ENCODE data around the gene CST3. TPM values are rescaled to one million over a fixed set of nuclear protein-coding genes. Genes with fewer than 3 reads are reported as not detected.
"Not testable (repeated sequence)": the region's sequence is repeated elsewhere in the genome, so short reads cannot be mapped to it uniquely, and the experiment has no call there.

Gene CST3
- total RNA-seq, 2 donors from 2014 or later: 1,107 to 2,392 TPM

DNA sequence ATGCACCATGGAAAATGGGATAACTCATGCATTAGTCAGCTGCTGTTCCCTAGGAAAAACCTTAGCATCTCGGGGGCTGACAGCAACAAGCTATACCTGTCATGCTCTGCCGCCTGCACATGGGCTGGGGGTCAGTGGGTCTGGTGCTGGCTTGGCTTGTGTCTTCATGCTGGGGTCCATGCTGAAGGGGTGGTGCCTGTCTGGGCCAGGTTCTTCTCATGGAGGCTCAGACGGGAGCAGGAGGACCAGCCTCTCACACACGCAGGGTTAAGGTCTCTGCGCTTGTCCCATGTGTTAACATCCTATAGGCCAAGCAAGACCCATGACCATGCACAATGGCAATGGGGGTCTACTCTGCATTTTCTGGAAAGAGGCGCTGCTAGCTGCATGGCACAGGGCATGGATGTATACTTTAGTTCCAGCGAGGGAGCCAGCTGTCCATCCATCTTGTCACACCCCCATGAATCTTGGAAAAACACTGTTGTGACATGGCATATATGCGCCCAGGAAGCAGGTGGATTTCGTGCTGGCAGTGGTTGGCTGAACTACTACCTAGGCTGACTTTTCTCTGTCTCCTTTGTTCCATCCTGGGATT, 24.6 kb upstream of the CST3 start:
- ATAC-seq (ENCODE audit: insufficient number of reproducible peaks, low FRiP score, low read depth) (no peak), DNase-seq (ENCODE audit: low spot score) (no peak)
- Histone ChIP-seq H3K36me3 (no peaks in the 10 kb centered on the region), H3K4me3 (no peak overlapping the region), H3K9me3 (no peaks in the 10 kb centered on the region), H3K27ac (no peak overlapping the region), H3K27me3 (replicated peaks; ENCODE audit: insufficient read depth) (no peaks in the 10 kb centered on the region), H3K4me1 (ENCODE audit: control insufficient read depth in 1 of 2, low read depth in 2 of 2) (peaks cover 3 to 9% of the 10 kb centered on the region in 2 donors)
- TF ChIP-seq, protein P1, sequence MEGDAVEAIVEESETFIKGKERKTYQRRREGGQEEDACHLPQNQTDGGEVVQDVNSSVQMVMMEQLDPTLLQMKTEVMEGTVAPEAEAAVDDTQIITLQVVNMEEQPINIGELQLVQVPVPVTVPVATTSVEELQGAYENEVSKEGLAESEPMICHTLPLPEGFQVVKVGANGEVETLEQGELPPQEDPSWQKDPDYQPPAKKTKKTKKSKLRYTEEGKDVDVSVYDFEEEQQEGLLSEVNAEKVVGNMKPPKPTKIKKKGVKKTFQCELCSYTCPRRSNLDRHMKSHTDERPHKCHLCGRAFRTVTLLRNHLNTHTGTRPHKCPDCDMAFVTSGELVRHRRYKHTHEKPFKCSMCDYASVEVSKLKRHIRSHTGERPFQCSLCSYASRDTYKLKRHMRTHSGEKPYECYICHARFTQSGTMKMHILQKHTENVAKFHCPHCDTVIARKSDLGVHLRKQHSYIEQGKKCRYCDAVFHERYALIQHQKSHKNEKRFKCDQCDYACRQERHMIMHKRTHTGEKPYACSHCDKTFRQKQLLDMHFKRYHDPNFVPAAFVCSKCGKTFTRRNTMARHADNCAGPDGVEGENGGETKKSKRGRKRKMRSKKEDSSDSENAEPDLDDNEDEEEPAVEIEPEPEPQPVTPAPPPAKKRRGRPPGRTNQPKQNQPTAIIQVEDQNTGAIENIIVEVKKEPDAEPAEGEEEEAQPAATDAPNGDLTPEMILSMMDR (IDR thresholded peaks at IDR 0.05): no peak

DNA sequence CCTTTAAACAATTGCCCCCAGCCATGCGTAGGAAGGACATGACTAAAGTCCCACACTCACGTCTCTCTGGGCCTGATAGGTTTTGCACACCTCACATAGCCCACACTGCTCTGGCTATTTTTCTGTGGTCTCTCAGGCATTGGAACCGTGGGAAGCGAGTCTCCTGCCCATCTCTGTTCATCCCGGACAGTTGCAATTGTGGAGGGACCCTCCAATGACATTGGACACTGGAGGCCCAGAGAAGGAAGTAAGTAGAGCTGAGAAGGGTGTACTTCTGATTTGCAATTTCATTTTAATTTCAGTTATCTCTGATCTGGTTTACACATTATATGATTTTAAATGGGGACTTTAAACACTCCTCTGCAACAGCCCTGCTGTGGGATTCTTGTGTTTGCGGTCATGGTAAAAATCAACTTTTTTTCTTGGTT, 23.3 kb upstream of the CST3 start:
- H3K4me3 ChIP-seq: no peak overlapping the region
- no peak for DNase-seq (ENCODE audit: low spot score)

DNA sequence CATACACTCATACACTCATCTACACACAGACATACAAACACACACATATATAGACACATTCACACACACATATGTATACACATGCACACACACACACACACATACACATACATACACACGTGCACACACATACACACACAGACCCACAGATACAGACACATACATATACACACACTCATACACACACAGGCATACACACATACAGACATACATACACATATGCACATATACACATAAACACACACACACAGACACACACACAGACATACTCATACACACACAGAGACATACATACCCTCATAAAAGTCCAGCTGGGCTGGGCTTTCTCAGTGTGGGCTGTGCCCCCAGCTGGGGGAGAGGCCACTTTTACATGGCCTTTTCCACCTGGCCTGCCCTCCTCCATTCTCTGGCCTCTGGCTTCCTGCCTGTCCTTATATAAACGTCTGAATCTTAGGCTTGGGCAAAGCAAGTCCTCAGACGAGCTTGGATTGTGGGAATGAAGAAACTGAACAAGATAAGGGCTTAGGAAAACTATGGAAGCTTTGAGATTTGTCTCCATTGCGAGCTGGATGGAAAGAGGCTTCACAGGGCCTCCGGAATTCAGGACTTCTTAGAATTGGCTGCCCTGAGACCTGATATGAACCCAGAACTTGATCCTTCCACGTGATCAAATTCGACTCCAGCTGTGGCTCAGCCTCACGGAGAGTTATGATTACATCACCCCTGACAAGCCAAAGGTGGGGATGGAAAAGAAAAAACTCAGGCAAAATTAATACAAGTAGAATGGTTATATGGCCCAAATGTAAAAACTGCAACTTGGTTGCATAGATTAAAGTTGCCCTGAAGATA, 22.5 kb upstream of the CST3 start:
- Histone ChIP-seq H3K27ac (peak overlapping the region in 1 of 2 donors; percentile 20), H3K36me3 (no peaks in the 10 kb centered on the region), H3K27me3 (replicated peaks; ENCODE audit: insufficient read depth) (no peaks in the 10 kb centered on the region), H3K4me3 (no peak overlapping the region), H3K4me1 (ENCODE audit: control insufficient read depth in 1 of 2, low read depth in 2 of 2) (peaks cover 7 to 22% of the 10 kb centered on the region in 2 donors), H3K9me3 (no peaks in the 10 kb centered on the region)
- ATAC-seq (ENCODE audit: insufficient number of reproducible peaks, low FRiP score, low read depth) (no peak), DNase-seq (ENCODE audit: low spot score) (no peak)
- TF ChIP-seq, protein P1 (IDR thresholded peaks at IDR 0.05): no peak

More for the DNA sequence above, 23.3 kb upstream of the CST3 start:
- TF ChIP-seq, protein P1 (IDR thresholded peaks at IDR 0.05): no peak
- no peaks in the 10 kb centered on the region for H3K9me3 ChIP-seq
- H3K27me3 ChIP-seq (replicated peaks; ENCODE audit: insufficient read depth): no peaks in the 10 kb centered on the region
- H3K27ac ChIP-seq: no peak overlapping the region
- no peaks in the 10 kb centered on the region for H3K36me3 ChIP-seq
- ATAC-seq (ENCODE audit: insufficient number of reproducible peaks, low FRiP score, low read depth): no peak
- peaks cover 7 to 14% of the 10 kb centered on the region in 2 donors for H3K4me1 ChIP-seq (ENCODE audit: control insufficient read depth in 1 of 2, low read depth in 2 of 2)

GRCh38 chr20:23659610-23659988, 21.8 kb upstream of the CST3 start:
- H3K4me3 ChIP-seq; H3K9me3 ChIP-seq; H3K27me3 ChIP-seq (replicated peaks; ENCODE audit: insufficient read depth); H3K36me3 ChIP-seq; H3K27ac ChIP-seq; ATAC-seq (ENCODE audit: insufficient number of reproducible peaks, low FRiP score, low read depth); DNase-seq (ENCODE audit: low spot score): not testable (repeated sequence)
- H3K4me1 ChIP-seq (ENCODE audit: control insufficient read depth in 1 of 2, low read depth in 2 of 2): peaks cover 10 to 28% of the 10 kb centered on the region in 2 donors

GRCh38 chr20:23658989-23659609, 21.3 kb upstream of the CST3 start:
- no peaks in the 10 kb centered on the region for H3K36me3 ChIP-seq
- ATAC-seq (ENCODE audit: insufficient number of reproducible peaks, low FRiP score, low read depth) (no peak), DNase-seq (ENCODE audit: low spot score) (no peak)
- TF ChIP-seq, protein P1 (IDR thresholded peaks at IDR 0.05): no peak
- no peaks in the 10 kb centered on the region for H3K9me3 ChIP-seq
- H3K27me3 ChIP-seq (replicated peaks; ENCODE audit: insufficient read depth): no peaks in the 10 kb centered on the region
- no peak overlapping the region for H3K27ac ChIP-seq
- H3K4me3 ChIP-seq: no peak overlapping the region
- H3K4me1 ChIP-seq (ENCODE audit: control insufficient read depth in 1 of 2, low read depth in 2 of 2): peaks cover 11 to 33% of the 10 kb centered on the region in 2 donors
